K562 (cell line): ENCODE data around the gene TSKS. TPM values are rescaled to one million over a fixed set of nuclear protein-coding genes. Genes with fewer than 3 reads are reported as not detected.

Source experiments
- ATAC-seq: fragments of 200-7000 bp; cut with Tn5 transposase; 3 replicates; pipeline ENCODE4 v1.9.1; 2020; ENCODE audit warnings: moderate library complexity
- BruUV-seq: library from RNA; stranded (reverse); fragments of 400-500 nt; replicated peaks from 2 replicates; lab custom pipeline; 2021; lab: Mats Ljungman, UMichigan
- CTCF ChIA-PET: fragments of 300-600 bp; formaldehyde crosslinking; extraction: SDS; loops from one replicate; lab custom pipeline; 2021; ENCODE audit warnings: low intra/inter-chr PET ratio; lab: Yijun Ruan, JAX
- POLR2A ChIA-PET: fragments of 300-600, 350-650 bp; sonication (Branson Sonifier 250); formaldehyde crosslinking; extraction: SDS; loops from one replicate; lab custom pipeline; 2021; ENCODE audit warnings: antibody characterized with exemption, inconsistent platforms; lab: Yijun Ruan, JAX
- DNase-seq, 4 experiments: peaks; one replicate each; pipeline versions ENCODE4 v3.0.0 to v3.0.0-alpha.2; 2011 to 2018; ENCODE audit warnings: low spot score in 3 of 4, mixed read lengths in 3 of 4; ENCODE audit errors: extremely low read depth in 1 of 4
- FAIRE-seq: peaks from 2 replicates; lab custom pipeline; 2011; peaks lifted over from hg19 to GRCh38; lab: Jason Lieb, UNC
- H2AFZ ChIP-seq: 2 replicates; pipeline ENCODE4 v1.6.0; 2011; ENCODE audit warnings: low read depth, low read length, control low read depth, inconsistent platforms
- H3K27ac ChIP-seq: fragments of 200-600 bp; 3 replicates; pipeline ENCODE4 v1.8.0; 2011; ENCODE audit warnings: low read depth, mild to moderate bottlenecking, control low read depth, inconsistent platforms, low read length, moderate library complexity, mixed read lengths; ENCODE audit errors: extremely low read depth
- H3K27me3 ChIP-seq, 2 experiments: fragments of 300-600 bp in 1 of 2; 2 replicates in 1 of 2; 3 replicates in 1 of 2; pipeline versions ENCODE4 v1.6.0 to v1.8.0; 2011; ENCODE audit warnings: inconsistent platforms in 2 of 2, low read length in 2 of 2, mild to moderate bottlenecking in 1 of 2, mixed read lengths in 1 of 2, moderate library complexity in 1 of 2; ENCODE audit not compliant: control insufficient read depth in 2 of 2, insufficient read depth in 2 of 2
- H3K36me3 ChIP-seq: fragments of 300-600 bp; 3 replicates; pipeline ENCODE4 v1.8.0; 2011; ENCODE audit warnings: mild to moderate bottlenecking, low read length, inconsistent platforms; ENCODE audit not compliant: control insufficient read depth, insufficient read depth
- H3K4me1 ChIP-seq, 2 experiments: fragments of 200-600 bp in 1 of 2; replicated peaks in 1 of 2; 2 replicates in 1 of 2; 3 replicates in 1 of 2; pipeline versions ENCODE4 v1.5.1 to v1.8.0; 2011; ENCODE audit warnings: inconsistent platforms in 2 of 2, low read length in 2 of 2, mild to moderate bottlenecking in 1 of 2, mixed read lengths in 1 of 2, moderate library complexity in 1 of 2; ENCODE audit not compliant: control insufficient read depth in 2 of 2, insufficient read depth in 2 of 2
- H3K4me2 ChIP-seq: 2 replicates; pipeline ENCODE4 v1.6.1; 2011; ENCODE audit warnings: low read length, control low read depth, inconsistent platforms, mixed read lengths; ENCODE audit not compliant: insufficient read depth
- H3K4me3 ChIP-seq: fragments of 200-600 bp; sonication (generic), shearing (Covaris generic); 2 replicates; pipeline ENCODE4 v1.5.1; 2016; ENCODE audit warnings: control low read depth, inconsistent platforms
- H3K79me2 ChIP-seq: fragments of 200-600 bp; 3 replicates; pipeline ENCODE4 v1.8.0; 2011; ENCODE audit warnings: low read length, inconsistent platforms; ENCODE audit not compliant: control insufficient read depth, insufficient read depth
- H3K9ac ChIP-seq, 2 experiments: 2 replicates each; pipeline versions ENCODE4 v1.6.0 to v1.6.1; 2011; ENCODE audit warnings: low read depth in 2 of 2, low read length in 2 of 2, control low read depth in 1 of 2, inconsistent platforms in 1 of 2, mild to moderate bottlenecking in 1 of 2, mixed read lengths in 1 of 2; ENCODE audit not compliant: insufficient read depth in 1 of 2
- H3K9me1 ChIP-seq: one replicate; pipeline ENCODE4 v1.6.0; 2011; ENCODE audit warnings: inconsistent platforms, mild to moderate bottlenecking, low read length, moderate library complexity; ENCODE audit not compliant: control insufficient read depth, insufficient read depth
- H3K9me3 ChIP-seq: replicated peaks from 2 replicates; pipeline ENCODE4 v1.5.1; 2011; ENCODE audit warnings: low read depth, low read length, inconsistent platforms; ENCODE audit not compliant: control insufficient read depth, insufficient read depth
- H4K20me1 ChIP-seq: replicated peaks from 2 replicates; pipeline ENCODE4 v1.6.1; 2011; ENCODE audit warnings: low read length, inconsistent platforms, mixed read lengths; ENCODE audit not compliant: control insufficient read depth, insufficient read depth
- BRF1 ChIP-seq: IDR thresholded peaks from 3 replicates; pipeline ENCODE4 v1.6.1; 2011; ENCODE audit warnings: borderline replicate concordance, mild to moderate bottlenecking; ENCODE audit not compliant: insufficient read length; ENCODE audit errors: extremely low read depth
- JUN ChIP-seq, 2 experiments: sonication (generic) in 1 of 2; formaldehyde crosslinking in 1 of 2; IDR thresholded peaks; 2 replicates each; pipeline versions ENCODE4 v1.6.1 to v1.8.0; 2012 to 2022; ENCODE audit warnings: borderline replicate concordance in 2 of 2, mild to moderate bottlenecking in 2 of 2, improper control_type of control experiment in 1 of 2, low read depth in 1 of 2, low read length in 1 of 2, missing genetic modification reagents in 1 of 2
- POLR2G ChIP-seq: fragments of 200-400 bp; formaldehyde crosslinking; IDR thresholded peaks from 2 replicates; pipeline ENCODE4 v1.6.1; 2017; ENCODE audit warnings: low read depth, mild to moderate bottlenecking, antibody characterized with exemption, low read length, moderate library complexity
- RBFOX2 ChIP-seq: fragments of 200-400 bp; formaldehyde crosslinking; IDR thresholded peaks from 2 replicates; pipeline ENCODE4 v1.6.1; 2017; ENCODE audit warnings: low read depth, mild to moderate bottlenecking, low read length, moderate library complexity
- WGBS: fragments of 100-300 bp; shearing (Covaris generic); methylation state at CpG from one replicate; pipeline ENCODE4 v1.1.6; 2016; ENCODE audit warnings: low coverage, mixed read lengths; ENCODE audit not compliant: insufficient coverage; ENCODE audit errors: missing lambda C conversion rate; 5-methylcytosine and 5-hydroxymethylcytosine counted together
- in situ Hi-C: fragments of 300-500 bp; cut with MboI; formaldehyde crosslinking; loops from 4 replicates; pipeline ENCODE4 v1.15.0; 2018; ENCODE audit warnings: inconsistent platforms, mixed read lengths
- intact Hi-C: fragments of 100-400 bp; cut with micrococcal nuclease; formaldehyde crosslinking; loops from 2 replicates; pipeline ENCODE4 v1.14.2; 2022
- microRNA-seq: library from miRNA; unstranded; fragments of <30 nt; microRNA quantifications from one replicate; pipeline ENCODE4, GENCODE V29; 2018; ENCODE audit warnings: borderline microRNAs expressed
- polyA plus RNA-seq, 8 experiments: library from polyadenylated mRNA; depleted of rRNA in 4 of 8; stranded (reverse) in 5 of 8; unstranded in 3 of 8; fragments of >200 nt; fragmentation: Nextera tagmentation in 2 of 8; fragmentation: Illumina TruSeq in 1 of 8; extraction: Ambion mirVana in 2 of 8; extraction: Trizol in 1 of 8; gene quantifications; 2 replicates each; pipeline versions ENCODE4 v1.2.1 to v1.2.3, GENCODE V29; 2011 to 2014; ENCODE audit warnings: inconsistent platforms in 1 of 8, missing spikeins in 1 of 8
- small RNA-seq: library from RNA; depleted of rRNA; stranded (forward); fragments of <200 nt; gene quantifications from one replicate; pipeline ENCODE3, GENCODE V24; 2014
- total RNA-seq, 7 experiments: library from RNA; depleted of rRNA in 6 of 7; stranded (reverse); fragments of >200 nt in 6 of 7; fragmentation: Illumina TruSeq in 2 of 7; extraction: Trizol in 2 of 7; gene quantifications; 2 replicates each; pipeline versions ENCODE4 v1.2.1 to v1.2.3, GENCODE V29; 2011 to 2021; ENCODE audit warnings: low replicate concordance in 1 of 7

Gene TSKS
- total and polyA plus RNA-seq, 9 of the 15 experiments (the other 6 are each of a cell fraction or from before 2014, with no cell fraction given) = 0.14 to 4.5 (median 0.80) TPM

GRCh38 chr19:49690079-49690655, 72.9 kb downstream of the TSKS start:
- Histone ChIP-seq H3K79me2 (no peaks in the 10 kb centered on the region), H2AFZ (no peak overlapping the region), H3K9me1 (no peaks in the 10 kb centered on the region), H3K4me1 (peaks cover 0 to 57% of the 10 kb centered on the region in 2 experiments; a peak in 2 of 5 replicates), H3K36me3 (peaks cover 42% of the 10 kb centered on the region; the same call in 2 of the 3 replicates), H3K27me3 (no peaks in the 10 kb centered on the region), H3K4me2 (no peak overlapping the region), H3K9me3 (no peaks in the 10 kb centered on the region), H3K9ac (no peak overlapping the region), H3K27ac (no peak overlapping the region), H4K20me1 (no peaks in the 10 kb centered on the region), H3K4me3 (no peak overlapping the region)
- in situ Hi-C loops = no loop called here
- no peak for FAIRE-seq
- intact Hi-C loops = no loop called here
- CTCF ChIA-PET = no interaction called here
- 93% methylated on average over 27 of the region's 39 CpGs for WGBS
- POLR2A ChIA-PET = interaction anchor here (1.5 kb wide), 1 partner anchor 14 kb away, joined by 4 read pairs; no protein-coding TSS in a partner anchor
- no peak for DNase-seq
- TF ChIP-seq POLR2G (peak; percentile 35), RBFOX2 (peak; percentile 5; the same call in 1 of the 2 replicates), BRF1 (no peak), JUN (IDR thresholded peaks at IDR 0.05; ENCODE audit: borderline replicate concordance, low read depth, low read length) (no peak), JUN (CRISPR knock-in tag; IDR thresholded peaks at IDR 0.05; ENCODE audit: borderline replicate concordance) (no peak)
- no TSS peak for BruUV-seq
- ATAC-seq = no peak

Small RNA genes within 50 kb of the gene (microRNA-seq; reads per million reads assigned to microRNA genes)
- gene MIR6799 = 2.8 reads per million, percentile 34 among the genes with 10 or more reads in this experiment

Small RNA genes within 50 kb of the gene (small RNA-seq; reads per million reads assigned to genes)
- gene MIR6799 (not detected), gene RNU6-841P (not detected)

Other genes starting within 250 kb of the TSKS start
Only the 7 nearest of the 22 such genes appear.
- gene PRMT1, start 86.0 kb downstream of the TSKS start, total RNA-seq (2014; rRNA removed) = 371 and 483 TPM in 2 replicates
- 132 and 169 TPM in 2 replicates for gene PRMT1, start 86.0 kb downstream of the TSKS start, total RNA-seq (2014; rRNA removed; fragmentation: Illumina TruSeq; extraction: Trizol)
- gene PRMT1, start 86.0 kb downstream of the TSKS start, total RNA-seq (2015; rRNA removed; fragmentation: Illumina TruSeq; extraction: Trizol) = 326 and 337 TPM in 2 replicates
- gene PRMT1, start 86.0 kb downstream of the TSKS start, total RNA-seq (2021) = 324 and 326 TPM in 2 replicates
- gene PRMT1, start 86.0 kb downstream of the TSKS start, polyA plus RNA-seq (2011; rRNA removed) = 407 and 436 TPM in 2 replicates
- 446 and 465 TPM in 2 replicates for gene PRMT1, start 86.0 kb downstream of the TSKS start, polyA plus RNA-seq (2014; fragmentation: Illumina TruSeq; extraction: Trizol)
- gene PRMT1, start 86.0 kb downstream of the TSKS start, polyA plus RNA-seq (2014; fragmentation: Nextera tagmentation; extraction: Ambion mirVana) = 10 to 100 TPM; 13.3 to 74.0 TPM
- 464 and 510 TPM in 2 replicates for gene PRMT1, start 86.0 kb downstream of the TSKS start, polyA plus RNA-seq (2014; rRNA removed)
- 2.4 and 2.7 TPM in 2 replicates for gene ADM5, start 73.7 kb downstream of the TSKS start, total RNA-seq (2014; rRNA removed)
- gene ADM5, start 73.7 kb downstream of the TSKS start, total RNA-seq (2014; rRNA removed; fragmentation: Illumina TruSeq; extraction: Trizol) = 0.32 and 0.47 TPM in 2 replicates
- 1.9 and 2.4 TPM in 2 replicates for gene ADM5, start 73.7 kb downstream of the TSKS start, total RNA-seq (2015; rRNA removed; fragmentation: Illumina TruSeq; extraction: Trizol)
- 5.4 and 7.0 TPM in 2 replicates for gene ADM5, start 73.7 kb downstream of the TSKS start, total RNA-seq (2021)
- 1.3 and 2.2 TPM in 2 replicates for gene ADM5, start 73.7 kb downstream of the TSKS start, polyA plus RNA-seq (2011; rRNA removed)
- gene ADM5, start 73.7 kb downstream of the TSKS start, polyA plus RNA-seq (2014; fragmentation: Illumina TruSeq; extraction: Trizol) = 2.1 and 2.7 TPM in 2 replicates
- under 1 TPM in 1 of 2 experiments, not detected in 1; 0.13 TPM for gene ADM5, start 73.7 kb downstream of the TSKS start, polyA plus RNA-seq (2014; fragmentation: Nextera tagmentation; extraction: Ambion mirVana)
- gene ADM5, start 73.7 kb downstream of the TSKS start, polyA plus RNA-seq (2014; rRNA removed) = 5.7 and 8.4 TPM in 2 replicates
- gene CPT1C, start 72.2 kb downstream of the TSKS start, total RNA-seq (2014; rRNA removed) = 2.5 and 2.7 TPM in 2 replicates
- gene CPT1C, start 72.2 kb downstream of the TSKS start, total RNA-seq (2014; rRNA removed; fragmentation: Illumina TruSeq; extraction: Trizol) = 1.9 and 3.0 TPM in 2 replicates
- gene CPT1C, start 72.2 kb downstream of the TSKS start, total RNA-seq (2015; rRNA removed; fragmentation: Illumina TruSeq; extraction: Trizol) = 2.1 and 2.8 TPM in 2 replicates
- 3.1 and 4.4 TPM in 2 replicates for gene CPT1C, start 72.2 kb downstream of the TSKS start, total RNA-seq (2021)
- gene CPT1C, start 72.2 kb downstream of the TSKS start, polyA plus RNA-seq (2011; rRNA removed) = 1.9 and 3.6 TPM in 2 replicates
- 4.8 and 5.1 TPM in 2 replicates for gene CPT1C, start 72.2 kb downstream of the TSKS start, polyA plus RNA-seq (2014; fragmentation: Illumina TruSeq; extraction: Trizol)
- gene CPT1C, start 72.2 kb downstream of the TSKS start, polyA plus RNA-seq (2014; fragmentation: Nextera tagmentation; extraction: Ambion mirVana) = 10 to 100 TPM; 11.5 to 12.3 TPM
- gene CPT1C, start 72.2 kb downstream of the TSKS start, polyA plus RNA-seq (2014; rRNA removed) = 2.1 and 4.0 TPM in 2 replicates
- 77.6 and 109 TPM in 2 replicates for gene AP2A1, start 3.7 kb upstream of the TSKS start, total RNA-seq (2014; rRNA removed)
- gene AP2A1, start 3.7 kb upstream of the TSKS start, total RNA-seq (2014; rRNA removed; fragmentation: Illumina TruSeq; extraction: Trizol) = 21.5 and 23.4 TPM in 2 replicates
- 29.1 and 31.8 TPM in 2 replicates for gene AP2A1, start 3.7 kb upstream of the TSKS start, total RNA-seq (2015; rRNA removed; fragmentation: Illumina TruSeq; extraction: Trizol)
- gene AP2A1, start 3.7 kb upstream of the TSKS start, total RNA-seq (2021) = 138 and 150 TPM in 2 replicates
- gene AP2A1, start 3.7 kb upstream of the TSKS start, polyA plus RNA-seq (2011; rRNA removed) = 31.9 and 75.2 TPM in 2 replicates
- 47.0 and 81.3 TPM in 2 replicates for gene AP2A1, start 3.7 kb upstream of the TSKS start, polyA plus RNA-seq (2014; fragmentation: Illumina TruSeq; extraction: Trizol)
- gene AP2A1, start 3.7 kb upstream of the TSKS start, polyA plus RNA-seq (2014; fragmentation: Nextera tagmentation; extraction: Ambion mirVana) = 1 to 10 TPM in 1 of 2 experiments, under 1 TPM in 1; 0.55 to 1.5 TPM
- 89.6 and 91.9 TPM in 2 replicates for gene AP2A1, start 3.7 kb upstream of the TSKS start, polyA plus RNA-seq (2014; rRNA removed)
- 6.6 and 10.6 TPM in 2 replicates for gene FUZ, start 50.0 kb upstream of the TSKS start, total RNA-seq (2014; rRNA removed)
- gene FUZ, start 50.0 kb upstream of the TSKS start, total RNA-seq (2014; rRNA removed; fragmentation: Illumina TruSeq; extraction: Trizol) = 1.9 and 3.5 TPM in 2 replicates
- gene FUZ, start 50.0 kb upstream of the TSKS start, total RNA-seq (2015; rRNA removed; fragmentation: Illumina TruSeq; extraction: Trizol) = 2.9 and 3.8 TPM in 2 replicates
- 6.7 and 7.6 TPM in 2 replicates for gene FUZ, start 50.0 kb upstream of the TSKS start, total RNA-seq (2021)
- gene FUZ, start 50.0 kb upstream of the TSKS start, polyA plus RNA-seq (2011; rRNA removed) = 2.7 and 3.6 TPM in 2 replicates
- gene FUZ, start 50.0 kb upstream of the TSKS start, polyA plus RNA-seq (2014; fragmentation: Illumina TruSeq; extraction: Trizol) = 3.2 and 4.5 TPM in 2 replicates
- gene FUZ, start 50.0 kb upstream of the TSKS start, polyA plus RNA-seq (2014; fragmentation: Nextera tagmentation; extraction: Ambion mirVana) = under 1 TPM in 1 of 2 experiments, not detected in 1; 0.17 TPM
- 4.7 and 11.5 TPM in 2 replicates for gene FUZ, start 50.0 kb upstream of the TSKS start, polyA plus RNA-seq (2014; rRNA removed)
- gene MED25, start 55.0 kb upstream of the TSKS start, total RNA-seq (2014; rRNA removed) = 19.3 and 30.1 TPM in 2 replicates
- gene MED25, start 55.0 kb upstream of the TSKS start, total RNA-seq (2014; rRNA removed; fragmentation: Illumina TruSeq; extraction: Trizol) = 15.7 and 17.1 TPM in 2 replicates
- 14.5 and 16.0 TPM in 2 replicates for gene MED25, start 55.0 kb upstream of the TSKS start, total RNA-seq (2015; rRNA removed; fragmentation: Illumina TruSeq; extraction: Trizol)
- 83.5 and 93.9 TPM in 2 replicates for gene MED25, start 55.0 kb upstream of the TSKS start, total RNA-seq (2021)
- 23.0 and 31.0 TPM in 2 replicates for gene MED25, start 55.0 kb upstream of the TSKS start, polyA plus RNA-seq (2011; rRNA removed)
- gene MED25, start 55.0 kb upstream of the TSKS start, polyA plus RNA-seq (2014; fragmentation: Illumina TruSeq; extraction: Trizol) = 56.7 and 72.9 TPM in 2 replicates
- gene MED25, start 55.0 kb upstream of the TSKS start, polyA plus RNA-seq (2014; fragmentation: Nextera tagmentation; extraction: Ambion mirVana) = 1 to 10 TPM; 4.1 to 4.4 TPM
- gene MED25, start 55.0 kb upstream of the TSKS start, polyA plus RNA-seq (2014; rRNA removed) = 37.8 and 40.3 TPM in 2 replicates
- 61.3 and 79.5 TPM in 2 replicates for gene PTOV1, start 87.9 kb upstream of the TSKS start, total RNA-seq (2014; rRNA removed)
- 14.0 and 23.3 TPM in 2 replicates for gene PTOV1, start 87.9 kb upstream of the TSKS start, total RNA-seq (2014; rRNA removed; fragmentation: Illumina TruSeq; extraction: Trizol)
- gene PTOV1, start 87.9 kb upstream of the TSKS start, total RNA-seq (2015; rRNA removed; fragmentation: Illumina TruSeq; extraction: Trizol) = 43.5 and 44.6 TPM in 2 replicates
- gene PTOV1, start 87.9 kb upstream of the TSKS start, total RNA-seq (2021) = 156 and 169 TPM in 2 replicates
- 33.0 and 58.6 TPM in 2 replicates for gene PTOV1, start 87.9 kb upstream of the TSKS start, polyA plus RNA-seq (2011; rRNA removed)
- gene PTOV1, start 87.9 kb upstream of the TSKS start, polyA plus RNA-seq (2014; fragmentation: Illumina TruSeq; extraction: Trizol) = 61.7 and 81.3 TPM in 2 replicates
- 1 to 10 TPM; 4.9 to 9.3 TPM for gene PTOV1, start 87.9 kb upstream of the TSKS start, polyA plus RNA-seq (2014; fragmentation: Nextera tagmentation; extraction: Ambion mirVana)
- gene PTOV1, start 87.9 kb upstream of the TSKS start, polyA plus RNA-seq (2014; rRNA removed) = 68.1 and 75.0 TPM in 2 replicates